Mucosa of descending colon (tissue), 3 donors: ENCODE results near the gene NT5C1A. TPM values are rescaled to one million over a fixed set of nuclear protein-coding genes. Genes with fewer than 3 reads are reported as not detected.

Source experiments
- ATAC-seq: fragments of 200-7000 bp; cut with Tn5 transposase; one replicate; pipeline ENCODE4 v1.9.1; 2020; ENCODE audit warnings: mild to moderate bottlenecking, moderate library complexity
- DNase-seq, 3 donors: peaks; one replicate each; pipeline ENCODE4 v3.0.0-alpha.2; 2020
- H3K36me3 ChIP-seq: fragments of 200-600 bp; one replicate; pipeline ENCODE4 v1.8.0; 2021; ENCODE audit warnings: low read depth, mild to moderate bottlenecking
- H3K4me1 ChIP-seq: fragments of 200-600 bp; one replicate; pipeline ENCODE4 v1.8.0; 2021; ENCODE audit warnings: low read depth, mild to moderate bottlenecking
- H3K4me3 ChIP-seq: fragments of 200-600 bp; one replicate; pipeline ENCODE4 v1.8.0; 2021; ENCODE audit warnings: mild to moderate bottlenecking
- H3K9me3 ChIP-seq: fragments of 200-600 bp; one replicate; pipeline ENCODE4 v1.8.0; 2021; ENCODE audit warnings: mild to moderate bottlenecking
- CTCF ChIP-seq: fragments of 200-600 bp; IDR thresholded peaks from one replicate; pipeline ENCODE4 v1.8.0; 2022; ENCODE audit warnings: antibody characterized with exemption, mild to moderate bottlenecking
- intact Hi-C, 2 donors: fragments of 100-400 bp; cut with DNase I in 1 of 2; cut with micrococcal nuclease in 1 of 2; formaldehyde crosslinking; loops; one replicate each; pipeline versions ENCODE4 v1.11.0 to v1.11.1; 2022; cut with DNase I, micrococcal nuclease
- total RNA-seq, 3 donors: library from RNA; stranded (reverse); fragmentation: NEBNext Ultra II Directional in 2 of 3; extraction: Animal tissue kit (Norgen Biotek cat#: 25700) in 2 of 3; gene quantifications; one replicate each; pipeline versions ENCODE4 v1.2.1 to v1.2.4, GENCODE V29; 2021 to 2023
- donor health status: DM: no; HTN: no; CAD: no; lungs with moderate emphysema.
- donor health status: DM: no; HTN: no; CAD: no.
- donor health status: DM: no; HTN: yes; CAD: no.

NT5C1A gene
- total RNA-seq, 3 donors from 2014 or later, result 0.27 TPM; not detected in 2

- Histone ChIP-seq H3K4me3 (no peak overlapping the region), H3K4me1 (no peaks in the 10 kb centered on the region), H3K36me3 (no peaks in the 10 kb centered on the region), H3K9me3 (no peaks in the 10 kb centered on the region)
- DNase-seq (peak in 1 of 3 donors; percentile 29), ATAC-seq (peak; percentile 43)
- intact Hi-C loops, result no loop called here
- no peak for TF ChIP-seq CTCF
Measured at GRCh38 chr1:39683591-39684312, 11.8 kb upstream of the NT5C1A start.

GRCh38 chr1:39681999-39682398, 10.1 kb upstream of the NT5C1A start:
- Histone ChIP-seq H3K4me1 (no peaks in the 10 kb centered on the region), H3K9me3 (no peaks in the 10 kb centered on the region), H3K4me3 (no peak overlapping the region), H3K36me3 (no peaks in the 10 kb centered on the region)
- DNase-seq, result no peak
- intact Hi-C loops, result no loop called here
- TF ChIP-seq CTCF, result no peak
- ATAC-seq, result no peak

- no peak for ATAC-seq
- Histone ChIP-seq H3K36me3 (no peaks in the 10 kb centered on the region), H3K4me3 (no peak overlapping the region), H3K4me1 (no peaks in the 10 kb centered on the region), H3K9me3 (no peaks in the 10 kb centered on the region)
- no peak for TF ChIP-seq CTCF
- intact Hi-C loops, result no loop called here
- no peak for DNase-seq
Measured at GRCh38 chr1:39681294-39681693, 9.4 kb upstream of the NT5C1A start.

GRCh38 chr1:39680751-39681150, 8.8 kb upstream of the NT5C1A start:
- intact Hi-C loops, result no loop called here
- Histone ChIP-seq H3K4me3 (no peak overlapping the region), H3K9me3 (no peaks in the 10 kb centered on the region), H3K36me3 (no peaks in the 10 kb centered on the region), H3K4me1 (no peaks in the 10 kb centered on the region)
- DNase-seq (no peak), ATAC-seq (no peak)
- TF ChIP-seq CTCF, result no peak

GRCh38 chr1:39679821-39680220, 7.9 kb upstream of the NT5C1A start:
- DNase-seq (no peak), ATAC-seq (no peak)
- H3K4me3 ChIP-seq, result no peak overlapping the region
- TF ChIP-seq CTCF, result no peak
- H3K36me3 ChIP-seq, result no peaks in the 10 kb centered on the region
- intact Hi-C loops, result no loop called here
- no peaks in the 10 kb centered on the region for H3K4me1 ChIP-seq
- H3K9me3 ChIP-seq, result no peaks in the 10 kb centered on the region

- Histone ChIP-seq H3K9me3 (no peaks in the 10 kb centered on the region), H3K4me3 (no peak overlapping the region), H3K36me3 (no peaks in the 10 kb centered on the region), H3K4me1 (no peaks in the 10 kb centered on the region)
- no peak for TF ChIP-seq CTCF
- intact Hi-C loops, result no loop called here
- DNase-seq (no peak), ATAC-seq (no peak)
Measured at GRCh38 chr1:39678889-39679288, 7.0 kb upstream of the NT5C1A start.
